Activated T-helper 9 cell treated with anti-CD3 and anti-CD28 coated beads, Interleukin-2, amount 50 U/mL, for 16 hours (primary cell): ENCODE data around the gene RBPJ.

ENCODE experiments used
- DNase-seq: peaks from one replicate; pipeline ENCODE4 v3.0.0-alpha.2; 2020; ENCODE audit warnings: low read depth

RBPJ gene

GRCh38 chr4:26420438-26420837 is 99.6 kb downstream of the RBPJ start:
- DNase-seq = no peak

GRCh38 chr4:26420913-26421312 is 100.1 kb downstream of the RBPJ start:
- DNase-seq = no peak

GRCh38 chr4:26424153-26424552 is 103.3 kb downstream of the RBPJ start:
- DNase-seq = no peak

- no peak for DNase-seq
Observed at GRCh38 chr4:26424838-26425237, 104.0 kb downstream of the RBPJ start.

- DNase-seq = no peak
Observed at GRCh38 chr4:26425953-26426352, 105.1 kb downstream of the RBPJ start.

- no peak for DNase-seq
Observed at GRCh38 chr4:26426892-26427291, 106.1 kb downstream of the RBPJ start.

- DNase-seq = no peak
Observed at GRCh38 chr4:26429910-26430309, 109.1 kb downstream of the RBPJ start.

GRCh38 chr4:26431461-26432180 is 110.8 kb downstream of the RBPJ start:
- no peak for DNase-seq

- DNase-seq = no peak
Observed at GRCh38 chr4:26432419-26432818, 111.6 kb downstream of the RBPJ start.

GRCh38 chr4:26433556-26433955 is 112.7 kb downstream of the RBPJ start:
- DNase-seq = no peak

GRCh38 chr4:26434030-26434639 is 113.3 kb downstream of the RBPJ start:
- no peak for DNase-seq

GRCh38 chr4:26441102-26441501 is 120.3 kb downstream of the RBPJ start:
- no peak for DNase-seq

GRCh38 chr4:26441771-26442170 is 121.0 kb downstream of the RBPJ start:
- DNase-seq = no peak

- DNase-seq = no peak
Observed at GRCh38 chr4:26447378-26447777, 126.6 kb downstream of the RBPJ start.

GRCh38 chr4:26450418-26450817 is 129.6 kb downstream of the RBPJ start:
- DNase-seq = no peak

GRCh38 chr4:26451597-26451996 is 130.8 kb downstream of the RBPJ start:
- DNase-seq = no peak

GRCh38 chr4:26452565-26453531 is 132.0 kb downstream of the RBPJ start:
- DNase-seq = no peak

- no peak for DNase-seq
Observed at GRCh38 chr4:26454961-26455360, 134.1 kb downstream of the RBPJ start.

GRCh38 chr4:26455571-26455970 is 134.8 kb downstream of the RBPJ start:
- no peak for DNase-seq

GRCh38 chr4:26457412-26457811 is 136.6 kb downstream of the RBPJ start:
- DNase-seq = no peak

- DNase-seq = no peak
Observed at GRCh38 chr4:26458157-26458561, 137.3 kb downstream of the RBPJ start.

GRCh38 chr4:26459054-26459755 is 138.4 kb downstream of the RBPJ start:
- no peak for DNase-seq
